Stomach smooth muscle (tissue), 2 donors: ENCODE results near the gene PPP2R1B.

ENCODE experiments used
- H3K27ac ChIP-seq: one replicate; pipeline ENCODE4 v1.7.0; 2013; ENCODE audit warnings: mild to moderate bottlenecking, low read length, inconsistent platforms
- H3K27me3 ChIP-seq, 2 donors: one replicate each; pipeline ENCODE4 v1.7.0; 2013; ENCODE audit warnings: low read length in 2 of 2; ENCODE audit not compliant: insufficient read depth in 2 of 2, control insufficient read depth in 1 of 2
- H3K36me3 ChIP-seq, 2 donors: one replicate each; pipeline ENCODE4 v1.7.0; 2013; ENCODE audit warnings: low read length in 2 of 2; ENCODE audit not compliant: control insufficient read depth in 2 of 2, insufficient read depth in 2 of 2
- H3K4me1 ChIP-seq: one replicate; pipeline ENCODE4 v1.7.0; 2013; ENCODE audit warnings: low read length; ENCODE audit not compliant: control insufficient read depth, insufficient read depth
- H3K4me3 ChIP-seq, 2 donors: one replicate each; pipeline ENCODE4 v1.7.0; 2013; ENCODE audit warnings: low read length in 2 of 2
- H3K9ac ChIP-seq, 2 donors: one replicate each; pipeline ENCODE4 v1.7.0; 2013; ENCODE audit warnings: low read length in 2 of 2, mild to moderate bottlenecking in 1 of 2
- H3K9me3 ChIP-seq, 2 donors: one replicate each; pipeline ENCODE4 v1.7.0; 2013; ENCODE audit warnings: low read length in 2 of 2; ENCODE audit not compliant: control insufficient read depth in 2 of 2
- donor health status: healthy.
- donor health status: Pancreatic carcinoma.

PPP2R1B gene

DNA sequence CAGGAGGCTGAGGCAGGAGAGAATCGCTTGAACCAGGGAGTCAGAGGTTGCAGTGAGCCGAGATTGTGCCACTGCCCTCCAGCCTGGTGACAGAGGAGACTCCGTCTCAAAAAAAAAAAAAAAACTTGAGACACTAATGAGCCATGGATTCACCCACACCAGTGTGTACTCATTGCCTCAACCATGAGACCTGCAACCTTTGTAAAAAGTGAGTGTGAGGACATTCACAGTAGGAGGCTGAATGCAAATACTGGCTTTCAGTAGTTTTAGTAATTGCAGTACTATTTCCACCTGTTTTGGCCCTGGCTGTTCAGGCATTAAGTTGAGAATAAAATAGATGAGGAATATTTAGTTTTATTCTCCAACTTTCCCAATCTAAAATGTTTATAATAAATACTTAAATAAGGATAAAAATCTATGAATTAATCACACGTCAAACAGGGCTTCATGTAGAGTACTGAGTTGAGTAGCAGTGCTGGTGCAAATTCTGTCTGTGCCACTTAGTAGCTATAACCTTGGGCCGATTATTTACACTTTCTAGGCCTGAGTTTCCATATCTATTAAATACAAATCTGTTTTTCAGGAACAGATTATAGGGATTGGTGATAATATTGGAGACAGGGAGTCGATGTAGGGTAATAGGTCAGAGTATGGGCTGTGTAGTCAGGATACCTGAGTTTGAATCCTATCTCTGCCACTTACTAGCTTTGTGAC, 72.8 kb downstream of the PPP2R1B start:
- H3K4me1 ChIP-seq, result peaks cover 2% of the 10 kb centered on the region
- no peak overlapping the region for H3K4me3 ChIP-seq
- H3K27ac ChIP-seq, result no peak overlapping the region
- H3K9ac ChIP-seq, result no peak overlapping the region
- no peaks in the 10 kb centered on the region for H3K9me3 ChIP-seq
- H3K36me3 ChIP-seq, result peaks cover 3 to 7% of the 10 kb centered on the region in 2 donors
- no peaks in the 10 kb centered on the region for H3K27me3 ChIP-seq

DNA sequence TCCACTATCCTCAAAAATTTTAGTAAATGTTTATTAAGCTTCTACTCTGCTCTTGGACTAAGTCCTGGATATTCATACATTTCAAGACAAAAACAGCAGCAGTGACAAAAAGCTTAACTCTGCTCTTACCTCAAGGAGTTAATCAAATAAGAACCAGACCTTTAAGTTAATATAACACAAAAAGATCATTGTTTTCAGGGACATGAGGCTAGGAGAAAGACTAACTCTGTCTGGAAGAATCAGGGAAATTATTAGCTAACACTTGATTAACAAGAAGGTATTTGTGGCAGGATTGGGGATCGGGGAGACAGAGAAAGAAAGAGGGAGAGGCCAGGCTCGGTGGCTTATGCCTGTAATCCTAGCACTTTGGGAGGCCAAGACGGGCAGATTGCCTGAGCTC, 74.4 kb downstream of the PPP2R1B start:
- Histone ChIP-seq H3K4me3 (no peak overlapping the region), H3K9me3 (no peaks in the 10 kb centered on the region), H3K9ac (no peak overlapping the region), H3K4me1 (peaks cover 2% of the 10 kb centered on the region), H3K27me3 (no peaks in the 10 kb centered on the region), H3K36me3 (peaks cover 7 to 9% of the 10 kb centered on the region in 2 donors), H3K27ac (no peak overlapping the region)

GRCh38 chr11:111691176-111691575, 75.0 kb downstream of the PPP2R1B start:
- Histone ChIP-seq H3K9ac (no peak overlapping the region), H3K4me1 (peaks cover 2% of the 10 kb centered on the region), H3K27me3 (no peaks in the 10 kb centered on the region), H3K36me3 (peaks cover 5 to 9% of the 10 kb centered on the region in 2 donors), H3K4me3 (no peak overlapping the region), H3K27ac (no peak overlapping the region), H3K9me3 (no peaks in the 10 kb centered on the region)

- no peaks in the 10 kb centered on the region for H3K9me3 ChIP-seq
- H3K27ac ChIP-seq, result no peak overlapping the region
- no peaks in the 10 kb centered on the region for H3K4me1 ChIP-seq
- H3K9ac ChIP-seq, result no peak overlapping the region
- H3K27me3 ChIP-seq, result no peaks in the 10 kb centered on the region
- H3K4me3 ChIP-seq, result no peak overlapping the region
- peaks cover 5 to 9% of the 10 kb centered on the region in 2 donors for H3K36me3 ChIP-seq
Observed at GRCh38 chr11:111688013-111688412, 78.2 kb downstream of the PPP2R1B start.

DNA sequence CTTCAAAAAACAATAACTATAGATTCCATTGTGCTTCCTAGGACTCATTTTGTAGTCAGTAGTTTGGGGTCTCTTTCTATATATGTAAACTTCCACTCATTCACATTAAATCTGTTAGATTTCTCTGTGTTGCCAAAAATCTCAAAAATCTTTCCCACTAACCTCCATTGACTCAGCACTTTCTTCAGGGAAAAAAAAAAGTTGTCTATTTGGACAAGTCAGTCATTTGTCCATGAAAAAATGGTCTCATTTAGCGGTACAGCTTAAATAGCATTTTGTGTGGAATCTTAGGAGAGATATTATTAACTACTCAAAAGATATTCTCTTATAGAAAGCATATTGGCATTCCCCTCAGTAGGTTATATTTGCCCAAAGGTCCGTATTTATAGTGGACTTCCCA, 81.9 kb downstream of the PPP2R1B start:
- no peaks in the 10 kb centered on the region for H3K27me3 ChIP-seq
- no peak overlapping the region for H3K27ac ChIP-seq
- H3K9ac ChIP-seq, result no peak overlapping the region
- no peaks in the 10 kb centered on the region for H3K4me1 ChIP-seq
- H3K4me3 ChIP-seq, result no peak overlapping the region
- H3K9me3 ChIP-seq, result no peaks in the 10 kb centered on the region
- H3K36me3 ChIP-seq, result peaks cover 4 to 8% of the 10 kb centered on the region in 2 donors

GRCh38 chr11:111683806-111684205, 82.4 kb downstream of the PPP2R1B start:
- H3K27ac ChIP-seq, result no peak overlapping the region
- H3K4me1 ChIP-seq, result no peaks in the 10 kb centered on the region
- H3K9me3 ChIP-seq, result no peaks in the 10 kb centered on the region
- no peaks in the 10 kb centered on the region for H3K27me3 ChIP-seq
- H3K9ac ChIP-seq, result no peak overlapping the region
- no peak overlapping the region for H3K4me3 ChIP-seq
- peaks cover 0 to 8% of the 10 kb centered on the region in 2 donors for H3K36me3 ChIP-seq

DNA sequence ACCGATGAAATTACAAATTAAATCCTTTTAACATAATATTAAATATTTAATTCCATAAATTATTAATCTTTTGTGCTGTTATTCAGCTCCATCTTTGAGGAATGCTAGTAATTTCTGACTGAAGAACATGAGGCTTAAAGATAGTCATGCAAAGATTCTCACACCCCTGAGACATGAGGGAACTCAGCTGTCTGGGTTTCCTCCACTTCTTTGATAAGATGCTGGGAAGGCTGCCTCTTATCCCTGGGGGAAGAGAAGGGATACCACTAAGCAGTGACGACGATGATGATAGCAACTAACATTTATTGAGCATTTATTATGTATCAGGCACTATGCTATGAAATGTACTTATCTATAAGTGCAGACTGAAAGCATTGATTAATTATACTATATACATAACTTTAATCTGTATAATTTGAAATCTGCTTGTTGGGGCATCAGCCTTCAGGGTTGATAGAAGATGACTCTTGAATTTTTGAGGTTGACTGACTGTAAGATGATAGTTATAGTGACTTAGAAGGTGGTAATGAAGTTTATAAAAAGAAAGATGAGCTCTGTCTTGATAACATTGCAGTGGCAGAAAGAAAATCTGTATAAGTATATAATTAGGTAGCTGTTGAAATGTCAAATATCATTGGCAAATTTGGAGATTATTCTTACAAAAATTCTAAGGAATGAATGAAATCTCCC, 85.6 kb downstream of the PPP2R1B start:
- Histone ChIP-seq H3K36me3 (no peaks in the 10 kb centered on the region), H3K4me3 (no peak overlapping the region), H3K4me1 (no peaks in the 10 kb centered on the region), H3K9ac (no peak overlapping the region), H3K27ac (no peak overlapping the region), H3K27me3 (no peaks in the 10 kb centered on the region), H3K9me3 (no peaks in the 10 kb centered on the region)
